HepG2 (cell line): Measurements from ENCODE around the gene LRRC27. TPM values are rescaled to one million over a fixed set of nuclear protein-coding genes. Genes with fewer than 3 reads are reported as not detected.

Experiments used
- ATAC-seq: fragments of 200-7000 bp; cut with Tn5 transposase; 3 replicates; pipeline ENCODE4 v1.9.1; 2020; ENCODE audit warnings: mild to moderate bottlenecking, moderate library complexity
- BruUV-seq: library from RNA; stranded (reverse); fragments of 400-500 nt; replicated peaks from 2 replicates; lab custom pipeline; 2021; lab: Mats Ljungman, UMichigan
- CTCF ChIA-PET: fragments of 300-600 bp; formaldehyde crosslinking; extraction: SDS; loops from one replicate; lab custom pipeline; 2021; ENCODE audit warnings: low total read pairs, inconsistent platforms, low intra/inter-chr PET ratio; lab: Yijun Ruan, JAX
- POLR2A ChIA-PET: fragments of 350-600 bp; sonication (Branson Sonifier 250); formaldehyde crosslinking; loops from one replicate; lab custom pipeline; 2020; ENCODE audit warnings: antibody characterized with exemption, inconsistent platforms; lab: Yijun Ruan, JAX
- DNase-seq: peaks from one replicate; pipeline ENCODE4 v3.0.0-alpha.2; 2015; ENCODE audit warnings: low spot score
- FAIRE-seq: peaks from 3 replicates; lab custom pipeline; 2011; peaks lifted over from hg19 to GRCh38; lab: Jason Lieb, UNC
- H2AFZ ChIP-seq: one replicate; pipeline ENCODE4 v1.6.1; 2011; ENCODE audit warnings: low read length, inconsistent platforms
- H3K27ac ChIP-seq: fragments of 300-600 bp; 3 replicates; pipeline ENCODE4 v1.8.0; 2011; ENCODE audit warnings: mixed run types, mild to moderate bottlenecking, mixed read lengths, low read length, inconsistent platforms; ENCODE audit not compliant: insufficient read depth; ENCODE audit errors: extremely low read length
- H3K27me3 ChIP-seq, 2 experiments: fragments of 200-600 bp in 1 of 2; 2 replicates in 1 of 2; 3 replicates in 1 of 2; pipeline versions ENCODE4 v1.6.0 to v1.8.0; 2011; ENCODE audit warnings: low read length in 2 of 2, mild to moderate bottlenecking in 2 of 2, moderate library complexity in 2 of 2, inconsistent platforms in 1 of 2; ENCODE audit not compliant: insufficient read depth in 2 of 2, control insufficient read depth in 1 of 2
- H3K36me3 ChIP-seq, 2 experiments: fragments of 200-600 bp in 1 of 2; replicated peaks in 1 of 2; 2 replicates in 1 of 2; 3 replicates in 1 of 2; pipeline versions ENCODE4 v1.5.1 to v1.8.0; 2011; ENCODE audit warnings: low read length in 2 of 2, inconsistent platforms in 1 of 2; ENCODE audit not compliant: insufficient read depth in 2 of 2, control insufficient read depth in 1 of 2
- H3K4me1 ChIP-seq: 2 replicates; pipeline ENCODE4 v1.5.1; 2012; ENCODE audit warnings: low read length, inconsistent platforms; ENCODE audit not compliant: insufficient read depth
- H3K4me2 ChIP-seq: 2 replicates; pipeline ENCODE4 v1.6.0; 2011; ENCODE audit warnings: low read depth, low read length, inconsistent platforms
- H3K4me3 ChIP-seq, 3 experiments: fragments of 200-600 bp in 1 of 3; sonication (generic), shearing (Covaris generic) in 1 of 3; replicated peaks in 1 of 3; 2 replicates each; pipeline ENCODE4 v1.5.1; 2011 to 2016; ENCODE audit warnings: low read length in 3 of 3, inconsistent platforms in 2 of 3, low read depth in 2 of 3, mild to moderate bottlenecking in 2 of 3, control low read depth in 1 of 3, mixed read lengths in 1 of 3; ENCODE audit not compliant: insufficient read depth in 1 of 3
- H3K79me2 ChIP-seq: one replicate; pipeline ENCODE4 v1.6.1; 2011; ENCODE audit warnings: low read length, inconsistent platforms; ENCODE audit not compliant: insufficient read depth
- H3K9ac ChIP-seq: 2 replicates; pipeline ENCODE4 v1.6.0; 2011; ENCODE audit warnings: mild to moderate bottlenecking, low read depth, low read length, inconsistent platforms; ENCODE audit not compliant: insufficient read depth
- H3K9me3 ChIP-seq: 2 replicates; pipeline ENCODE4 v1.5.1; 2012; ENCODE audit warnings: mild to moderate bottlenecking, low read length
- H4K20me1 ChIP-seq: 2 replicates; pipeline ENCODE4 v1.6.0; 2011; ENCODE audit warnings: inconsistent platforms, mild to moderate bottlenecking, low read length, moderate library complexity; ENCODE audit not compliant: insufficient read depth
- CEBPB ChIP-seq: IDR thresholded peaks from 2 replicates; pipeline ENCODE4 v1.6.1; 2011; ENCODE audit warnings: low read depth, low read length, improper control_type of control experiment, borderline replicate concordance
- ETV6 ChIP-seq: sonication (generic); formaldehyde crosslinking; conservative IDR thresholded peaks from 2 replicates; pipeline ENCODE4 v1.4.0; 2020; ENCODE audit warnings: missing genetic modification reagents
- LCORL ChIP-seq, 2 experiments: fragments of 450-650 bp in 1 of 2; sonication (generic) in 1 of 2; formaldehyde crosslinking in 1 of 2; IDR thresholded peaks; 2 replicates each; pipeline versions ENCODE4 v1.5.0 to v1.6.1; 2017 to 2020; ENCODE audit warnings: antibody characterized with exemption in 1 of 2, missing genetic modification reagents in 1 of 2
- MLXIP ChIP-seq: sonication (generic); formaldehyde crosslinking; IDR thresholded peaks from 2 replicates; pipeline ENCODE4 v1.9.0; 2021; ENCODE audit warnings: missing genetic modification reagents, borderline replicate concordance
- SNRNP70 ChIP-seq: fragments of 200-400 bp; formaldehyde crosslinking; IDR thresholded peaks from 2 replicates; pipeline ENCODE4 v1.6.1; 2017; ENCODE audit warnings: mild to moderate bottlenecking, low read depth, low read length, moderate library complexity
- ZBTB38 ChIP-seq: sonication (generic); formaldehyde crosslinking; IDR thresholded peaks from 2 replicates; pipeline ENCODE4 v1.5.1; 2020; ENCODE audit warnings: mild to moderate bottlenecking, missing genetic modification reagents
- ZSCAN25 ChIP-seq: sonication (generic); formaldehyde crosslinking; IDR thresholded peaks from 2 replicates; pipeline ENCODE4 v1.8.0; 2022; ENCODE audit warnings: mild to moderate bottlenecking, missing genetic modification reagents
- WGBS: methylation state at CpG from one replicate; pipeline ENCODE4 v1.1.6; 2017; ENCODE audit warnings: low lambda C conversion rate; 5-methylcytosine and 5-hydroxymethylcytosine counted together
- in situ Hi-C: cut with HindIII; loops from 2 replicates; pipeline ENCODE4 v1.10.0; 2017; ENCODE audit warnings: low pct_unique_long_range_greater_than_20kb; ENCODE audit not compliant: extremely low pct_ligation_motif_present
- intact Hi-C: fragments of 100-400 bp; cut with micrococcal nuclease; formaldehyde crosslinking; loops from one replicate; pipeline ENCODE4 v1.10.0; 2022; ENCODE audit not compliant: unreplicated experiment
- polyA plus RNA-seq, 8 experiments: library from polyadenylated mRNA; depleted of rRNA in 3 of 8; stranded (reverse) in 7 of 8; unstranded in 1 of 8; fragments of >200 nt; fragmentation: Illumina TruSeq in 4 of 8; extraction: Trizol in 4 of 8; gene quantifications; 2 replicates each; pipeline versions ENCODE4 v1.2.1 to v1.2.3, GENCODE V29; 2011 to 2016; ENCODE audit warnings: low read depth in 4 of 8, missing spikeins in 1 of 8, mixed read lengths in 1 of 8; ENCODE audit not compliant: insufficient read depth in 1 of 8
- total RNA-seq, 5 experiments: library from RNA; depleted of rRNA; stranded (reverse); fragments of >200 nt; fragmentation: Illumina TruSeq; extraction: Trizol; gene quantifications; 2 replicates each; pipeline ENCODE4 v1.2.3, GENCODE V29; 2016; ENCODE audit warnings: low read depth in 1 of 5
- TF ChIP-seq, protein P1 (sequence below): fragments of 450-650 bp; IDR thresholded peaks from 2 replicates; pipeline ENCODE4 v1.6.1; 2016
- TF ChIP-seq, protein P2 (sequence below): sonication (generic); formaldehyde crosslinking; IDR thresholded peaks from 2 replicates; pipeline ENCODE4 v1.4.0; 2020; ENCODE audit warnings: missing genetic modification reagents
- TF ChIP-seq, protein P3 (sequence below): sonication (generic); formaldehyde crosslinking; IDR thresholded peaks from one replicate; pipeline ENCODE4 v1.5.1; 2020; ENCODE audit warnings: mild to moderate bottlenecking, missing genetic modification reagents; ENCODE audit errors: not compliant biosample characterization

The LRRC27 gene
- total and polyA plus RNA-seq, 2 of the 13 experiments (the other 11 are each of a cell fraction or from before 2014, with no cell fraction given): 4.2 to 4.6 TPM

- WGBS: 10% methylated on average over 3 of the region's 6 CpGs
- Histone ChIP-seq H3K79me2 (no peaks in the 10 kb centered on the region), H3K36me3 (0 out of 5 replicates have a peak, but pooled peaks cover 0 to 3% of the 10 kb centered on the region in 2 experiments), H3K27me3 (no peaks in the 10 kb centered on the region), H3K9ac (peak overlapping the region; percentile 38; the same call in 1 of the 2 replicates), H3K4me3 (peak overlapping the region in 2 of 3 experiments; percentile 0 to 46; a peak in 3 of 6 replicates), H3K27ac (peak overlapping the region; percentile 26), H4K20me1 (no peaks in the 10 kb centered on the region), H3K4me2 (peak overlapping the region; percentile 75), H3K4me1 (peaks cover 26% of the 10 kb centered on the region), H3K9me3 (no peaks in the 10 kb centered on the region), H2AFZ (peak overlapping the region; percentile 71)
- ChIA-PET POLR2A (interaction anchor here (1.0 kb wide), 1 partner anchor 8 kb away, joined by 3 read pairs; no protein-coding TSS in a partner anchor), CTCF (no interaction called here)
- in situ Hi-C loops (no loop called here), intact Hi-C loops (no loop called here)
- no TSS peak for BruUV-seq
- DNase-seq: peak; percentile 52
- FAIRE-seq: peak; percentile 70
- ATAC-seq: peak; percentile 83
- no peak for TF ChIP-seq MLXIP (CRISPR knock-in tag)
- no peak for TF ChIP-seq ZBTB38 (CRISPR knock-in tag)
- no peak for TF ChIP-seq SNRNP70
- TF ChIP-seq, protein P1, sequence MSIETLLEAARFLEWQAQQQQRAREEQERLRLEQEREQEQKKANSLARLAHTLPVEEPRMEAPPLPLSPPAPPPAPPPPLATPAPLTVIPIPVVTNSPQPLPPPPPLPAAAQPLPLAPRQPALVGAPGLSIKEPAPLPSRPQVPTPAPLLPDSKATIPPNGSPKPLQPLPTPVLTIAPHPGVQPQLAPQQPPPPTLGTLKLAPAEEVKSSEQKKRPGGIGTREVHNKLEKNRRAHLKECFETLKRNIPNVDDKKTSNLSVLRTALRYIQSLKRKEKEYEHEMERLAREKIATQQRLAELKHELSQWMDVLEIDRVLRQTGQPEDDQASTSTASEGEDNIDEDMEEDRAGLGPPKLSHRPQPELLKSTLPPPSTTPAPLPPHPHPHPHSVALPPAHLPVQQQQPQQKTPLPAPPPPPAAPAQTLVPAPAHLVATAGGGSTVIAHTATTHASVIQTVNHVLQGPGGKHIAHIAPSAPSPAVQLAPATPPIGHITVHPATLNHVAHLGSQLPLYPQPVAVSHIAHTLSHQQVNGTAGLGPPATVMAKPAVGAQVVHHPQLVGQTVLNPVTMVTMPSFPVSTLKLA: no peak
- TF ChIP-seq ETV6 (CRISPR knock-in tag): no peak
- TF ChIP-seq, protein P2, sequence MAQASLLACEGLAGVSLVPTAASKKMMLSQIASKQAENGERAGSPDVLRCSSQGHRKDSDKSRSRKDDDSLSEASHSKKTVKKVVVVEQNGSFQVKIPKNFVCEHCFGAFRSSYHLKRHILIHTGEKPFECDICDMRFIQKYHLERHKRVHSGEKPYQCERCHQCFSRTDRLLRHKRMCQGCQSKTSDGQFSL: no peak
- 0 out of 2 replicates have a peak, but pooled peaks have one; percentile 23 for TF ChIP-seq ZSCAN25 (CRISPR knock-in tag)
- TF ChIP-seq LCORL (IDR thresholded peaks at IDR 0.05): no peak
- 0 out of 2 replicates have a peak, but pooled peaks have one; percentile 28 for TF ChIP-seq LCORL (CRISPR knock-in tag; IDR thresholded peaks at IDR 0.05)
- TF ChIP-seq, protein P3, sequence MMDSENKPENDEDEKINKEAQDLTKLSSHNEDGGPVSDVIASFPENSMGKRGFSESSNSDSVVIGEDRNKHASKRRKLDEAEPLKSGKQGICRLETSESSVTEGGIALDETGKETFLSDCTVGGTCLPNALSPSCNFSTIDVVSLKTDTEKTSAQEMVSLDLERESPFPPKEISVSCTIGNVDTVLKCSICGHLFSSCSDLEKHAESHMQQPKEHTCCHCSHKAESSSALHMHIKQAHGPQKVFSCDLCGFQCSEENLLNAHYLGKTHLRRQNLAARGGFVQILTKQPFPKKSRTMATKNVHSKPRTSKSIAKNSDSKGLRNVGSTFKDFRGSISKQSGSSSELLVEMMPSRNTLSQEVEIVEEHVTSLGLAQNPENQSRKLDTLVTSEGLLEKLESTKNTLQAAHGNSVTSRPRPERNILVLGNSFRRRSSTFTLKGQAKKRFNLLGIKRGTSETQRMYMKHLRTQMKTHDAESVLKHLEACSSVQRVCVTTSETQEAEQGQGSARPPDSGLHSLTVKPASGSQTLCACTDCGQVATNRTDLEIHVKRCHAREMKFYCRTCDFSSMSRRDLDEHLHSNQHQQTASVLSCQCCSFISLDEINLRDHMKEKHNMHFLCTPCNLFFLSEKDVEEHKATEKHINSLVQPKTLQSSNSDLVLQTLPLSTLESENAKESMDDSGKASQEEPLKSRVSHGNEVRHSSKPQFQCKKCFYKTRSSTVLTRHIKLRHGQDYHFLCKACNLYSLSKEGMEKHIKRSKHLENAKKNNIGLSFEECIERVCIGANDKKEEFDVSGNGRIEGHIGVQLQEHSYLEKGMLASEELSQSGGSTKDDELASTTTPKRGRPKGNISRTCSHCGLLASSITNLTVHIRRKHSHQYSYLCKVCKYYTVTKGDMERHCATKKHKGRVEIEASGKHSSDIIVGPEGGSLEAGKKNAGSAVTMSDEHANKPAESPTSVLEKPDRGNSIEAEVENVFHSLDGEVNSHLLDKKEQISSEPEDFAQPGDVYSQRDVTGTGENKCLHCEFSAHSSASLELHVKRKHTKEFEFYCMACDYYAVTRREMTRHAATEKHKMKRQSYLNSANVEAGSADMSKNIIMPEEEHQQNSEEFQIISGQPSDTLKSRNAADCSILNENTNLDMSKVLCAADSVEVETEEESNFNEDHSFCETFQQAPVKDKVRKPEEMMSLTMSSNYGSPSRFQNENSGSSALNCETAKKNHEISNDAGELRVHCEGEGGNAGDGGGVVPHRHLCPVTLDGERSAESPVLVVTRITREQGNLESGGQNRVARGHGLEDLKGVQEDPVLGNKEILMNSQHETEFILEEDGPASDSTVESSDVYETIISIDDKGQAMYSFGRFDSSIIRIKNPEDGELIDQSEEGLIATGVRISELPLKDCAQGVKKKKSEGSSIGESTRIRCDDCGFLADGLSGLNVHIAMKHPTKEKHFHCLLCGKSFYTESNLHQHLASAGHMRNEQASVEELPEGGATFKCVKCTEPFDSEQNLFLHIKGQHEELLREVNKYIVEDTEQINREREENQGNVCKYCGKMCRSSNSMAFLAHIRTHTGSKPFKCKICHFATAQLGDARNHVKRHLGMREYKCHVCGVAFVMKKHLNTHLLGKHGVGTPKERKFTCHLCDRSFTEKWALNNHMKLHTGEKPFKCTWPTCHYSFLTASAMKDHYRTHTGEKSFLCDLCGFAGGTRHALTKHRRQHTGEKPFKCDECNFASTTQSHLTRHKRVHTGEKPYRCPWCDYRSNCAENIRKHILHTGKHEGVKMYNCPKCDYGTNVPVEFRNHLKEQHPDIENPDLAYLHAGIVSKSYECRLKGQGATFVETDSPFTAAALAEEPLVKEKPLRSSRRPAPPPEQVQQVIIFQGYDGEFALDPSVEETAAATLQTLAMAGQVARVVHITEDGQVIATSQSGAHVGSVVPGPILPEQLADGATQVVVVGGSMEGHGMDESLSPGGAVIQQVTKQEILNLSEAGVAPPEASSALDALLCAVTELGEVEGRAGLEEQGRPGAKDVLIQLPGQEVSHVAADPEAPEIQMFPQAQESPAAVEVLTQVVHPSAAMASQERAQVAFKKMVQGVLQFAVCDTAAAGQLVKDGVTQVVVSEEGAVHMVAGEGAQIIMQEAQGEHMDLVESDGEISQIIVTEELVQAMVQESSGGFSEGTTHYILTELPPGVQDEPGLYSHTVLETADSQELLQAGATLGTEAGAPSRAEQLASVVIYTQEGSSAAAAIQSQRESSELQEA (CRISPR knock-in tag): no peak
- TF ChIP-seq CEBPB: peak; percentile 94
Measured at GRCh38 chr10:132322586-132323048, 9.4 kb upstream of the LRRC27 start.
